ENCODE measurements around the gene BMPR1B.

GRCh38 chr4:95197353-95197752 is 439.6 kb downstream of the BMPR1B start:
- TF ChIP-seq CTCF (IDR thresholded peaks at IDR 0.05) (no peak), EZH2 (IDR thresholded peaks at IDR 0.05; ENCODE audit: borderline replicate concordance, insufficient read depth, low read depth, low read length, poor library complexity, severe bottlenecking) (no peak)
